ENCODE measurements around the gene NEK2.
A peak's percentile ranks its signal among the peaks of the same experiment; 100 is the strongest.
"Not testable (repeated sequence)": the region's sequence is repeated elsewhere in the genome, so short reads cannot be mapped to it uniquely, and the experiment has no call there.

Gene NEK2

GRCh38 chr1:211675230-211676105 lies at the start of gene NEK2:
TSS of gene NEK2 (minus strand) at chr1:211675621. CDS start at chr1:211675479, 142 bp downstream.
- peak; percentile 88 for DNase-seq

- no peak for DNase-seq
Observed at GRCh38 chr1:211724687-211725196, 49.3 kb upstream of the NEK2 start.

GRCh38 chr1:211723273-211723672 lies 47.9 kb upstream of the NEK2 start:
- DNase-seq = no peak

- no peak for DNase-seq
Observed at GRCh38 chr1:211722277-211723175, 47.1 kb upstream of the NEK2 start.

GRCh38 chr1:211716555-211716954 lies 41.1 kb upstream of the NEK2 start:
- DNase-seq = not testable (repeated sequence)

GRCh38 chr1:211715971-211716370 lies 40.5 kb upstream of the NEK2 start:
- no peak for DNase-seq

- no peak for DNase-seq
Observed at GRCh38 chr1:211714154-211714553, 38.7 kb upstream of the NEK2 start.

GRCh38 chr1:211713231-211713630 lies 37.8 kb upstream of the NEK2 start:
- no peak for DNase-seq

- DNase-seq = no peak
Observed at GRCh38 chr1:211711315-211711705, 35.9 kb upstream of the NEK2 start.

- DNase-seq = no peak
Observed at GRCh38 chr1:211710566-211711314, 35.3 kb upstream of the NEK2 start.

GRCh38 chr1:211708926-211709325 lies 33.5 kb upstream of the NEK2 start:
- no peak for DNase-seq

- DNase-seq = no peak
Observed at GRCh38 chr1:211708006-211708405, 32.6 kb upstream of the NEK2 start.

GRCh38 chr1:211705467-211706091 lies 30.2 kb upstream of the NEK2 start:
- no peak for DNase-seq

GRCh38 chr1:211704543-211704942 lies 29.1 kb upstream of the NEK2 start:
- DNase-seq = no peak

- no peak for DNase-seq
Observed at GRCh38 chr1:211703812-211704537, 28.6 kb upstream of the NEK2 start.

- no peak for DNase-seq
Observed at GRCh38 chr1:211701733-211702132, 26.3 kb upstream of the NEK2 start.

GRCh38 chr1:211699059-211699458 lies 23.6 kb upstream of the NEK2 start:
- no peak for DNase-seq

GRCh38 chr1:211698161-211699026 lies 23.0 kb upstream of the NEK2 start:
- peak; percentile 82 for DNase-seq

- no peak for DNase-seq
Observed at GRCh38 chr1:211697356-211697755, 21.9 kb upstream of the NEK2 start.

GRCh38 chr1:211695135-211695816 lies 19.9 kb upstream of the NEK2 start:
- DNase-seq = peak; percentile 6

Data from CD4-positive, alpha-beta T cell treated with Interleukin-12 subunit alpha and Interleukin-12 subunit beta, for 1 hour (primary cell).